PFSK-1 (cell line): ENCODE results near the gene SPANXN2.

ENCODE experiments used
- FOXP2 ChIP-seq: optimal IDR thresholded peaks from 2 replicates; pipeline ENCODE3; 2011; ENCODE audit warnings: borderline replicate concordance, control low read depth, inconsistent platforms; ENCODE audit not compliant: insufficient read depth; ENCODE audit errors: extremely low read length, extremely low read depth
- POLR2AphosphoS5 ChIP-seq: IDR thresholded peaks from 2 replicates; pipeline ENCODE4 v1.6.1; 2012; ENCODE audit warnings: low read depth, mild to moderate bottlenecking, control low read depth, low read length, moderate library complexity
- REST ChIP-seq, 2 experiments: IDR thresholded peaks; 2 replicates each; pipeline versions ENCODE4 v1.6.1 to v1.8.0; 2011 to 2012; ENCODE audit warnings: low read depth in 2 of 2, low read length in 2 of 2, control low read depth in 1 of 2, inconsistent platforms in 1 of 2, mild to moderate bottlenecking in 1 of 2, moderate library complexity in 1 of 2; ENCODE audit not compliant: insufficient read depth in 1 of 2
- SIN3A ChIP-seq: IDR thresholded peaks from 2 replicates; pipeline ENCODE4 v1.6.1; 2012; ENCODE audit warnings: mild to moderate bottlenecking, low read length, moderate library complexity, borderline replicate concordance; ENCODE audit not compliant: insufficient read depth
- TAF1 ChIP-seq: IDR thresholded peaks from 2 replicates; pipeline ENCODE4 v1.6.1; 2012; ENCODE audit warnings: low read length, control low read depth, borderline replicate concordance; ENCODE audit not compliant: insufficient read depth

The SPANXN2 gene

GRCh38 chrX:143669395-143669794 is 51.2 kb downstream of the SPANXN2 start:
- no peak for TF ChIP-seq SIN3A
- TF ChIP-seq POLR2AphosphoS5, result no peak
- no peak for TF ChIP-seq FOXP2
- TF ChIP-seq TAF1, result no peak
- TF ChIP-seq REST (IDR thresholded peaks at IDR 0.05; ENCODE audit: insufficient read depth in 1 of 2, low read depth in 2 of 2, low read length in 2 of 2), result no peak

GRCh38 chrX:143664302-143664701 is 56.2 kb downstream of the SPANXN2 start:
- TF ChIP-seq SIN3A (no peak), POLR2AphosphoS5 (no peak)

GRCh38 chrX:143663755-143664154 is 56.8 kb downstream of the SPANXN2 start:
- TF ChIP-seq REST (IDR thresholded peaks at IDR 0.05; ENCODE audit: insufficient read depth in 1 of 2, low read depth in 2 of 2, low read length in 2 of 2) (no peak), FOXP2 (no peak), TAF1 (no peak), SIN3A (no peak), POLR2AphosphoS5 (no peak)
